CD1c-positive myeloid dendritic cell (primary cell): ENCODE results near the gene ACACA.
A peak's percentile ranks its signal among the peaks of the same experiment; 100 is the strongest.

Experiments used
- DNase-seq: peaks from one replicate; pipeline ENCODE4 v3.0.0-alpha.2; 2016; ENCODE audit errors: extremely low spot score

The ACACA gene

GRCh38 chr17:37134050-37134449 is 272.6 kb downstream of the ACACA start:
- no peak for DNase-seq

- no peak for DNase-seq
Observed at GRCh38 chr17:37133136-37133535, 273.5 kb downstream of the ACACA start.

- DNase-seq: no peak
Observed at GRCh38 chr17:37131669-37132611, 274.7 kb downstream of the ACACA start.

GRCh38 chr17:37130984-37131446 is 275.6 kb downstream of the ACACA start:
- DNase-seq: no peak

GRCh38 chr17:37124821-37125173 is 281.8 kb downstream of the ACACA start:
- DNase-seq: no peak

- peak; percentile 33 for DNase-seq
Observed at GRCh38 chr17:37123941-37124820, 282.5 kb downstream of the ACACA start.

GRCh38 chr17:37123386-37123785 is 283.2 kb downstream of the ACACA start:
- DNase-seq: no peak

GRCh38 chr17:37121616-37122015 is 285.0 kb downstream of the ACACA start:
- DNase-seq: no peak

- DNase-seq: peak; percentile 9
Observed at GRCh38 chr17:37118366-37119137, 288.1 kb downstream of the ACACA start.

- DNase-seq: no peak
Observed at GRCh38 chr17:37117373-37118142, 289.1 kb downstream of the ACACA start.

- DNase-seq: no peak
Observed at GRCh38 chr17:37116671-37117185, 289.9 kb downstream of the ACACA start.

GRCh38 chr17:37111329-37111728 is 295.3 kb downstream of the ACACA start:
- DNase-seq: no peak

GRCh38 chr17:37110746-37111145 is 295.9 kb downstream of the ACACA start:
- DNase-seq: no peak

GRCh38 chr17:37109731-37110710 is 296.6 kb downstream of the ACACA start:
- DNase-seq: no peak

- DNase-seq: no peak
Observed at GRCh38 chr17:37109106-37109505, 297.5 kb downstream of the ACACA start.

GRCh38 chr17:37107406-37108083 is 299.1 kb downstream of the ACACA start:
- no peak for DNase-seq

GRCh38 chr17:37106049-37106448 is 300.6 kb downstream of the ACACA start:
- no peak for DNase-seq

- DNase-seq: no peak
Observed at GRCh38 chr17:37103231-37103630, 303.4 kb downstream of the ACACA start.

- no peak for DNase-seq
Observed at GRCh38 chr17:37101306-37101705, 305.3 kb downstream of the ACACA start.
